ENCODE results near the gene HTT-AS.

DNA sequence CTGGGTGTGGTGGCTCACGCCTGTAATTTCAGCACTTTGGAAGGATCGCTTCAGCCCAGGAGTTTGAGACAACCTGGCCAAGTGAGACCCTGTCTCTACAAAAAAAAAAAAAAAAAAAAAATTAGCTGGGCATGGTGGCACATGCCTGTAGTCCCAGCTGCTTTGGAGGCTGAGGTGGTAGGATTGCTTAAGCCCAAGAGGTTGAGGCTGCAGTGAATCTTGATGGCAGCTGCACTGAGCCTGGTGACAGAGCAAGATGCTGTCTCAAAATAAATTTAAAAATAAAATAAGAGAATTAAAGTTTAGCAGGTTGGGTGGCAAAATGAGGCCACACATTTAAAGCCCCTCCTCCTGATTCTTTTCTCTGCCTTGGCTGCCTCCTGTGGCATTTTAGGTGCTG lies 47.3 kb upstream of the HTT-AS start:
- TF ChIP-seq EZH2 (IDR thresholded peaks at IDR 0.05; ENCODE audit: insufficient read depth, poor library complexity, severe bottlenecking) (no peak), EZH2phosphoT487 (IDR thresholded peaks at IDR 0.05; ENCODE audit: insufficient read depth, low read depth) (no peak)
